K562 (cell line): ENCODE data around the gene LPCAT3. TPM values are rescaled to one million over a fixed set of nuclear protein-coding genes. Genes with fewer than 3 reads are reported as not detected.

Source experiments
- ATAC-seq: fragments of 200-7000 bp; cut with Tn5 transposase; 3 replicates; pipeline ENCODE4 v1.9.1; 2020; ENCODE audit warnings: moderate library complexity
- BruUV-seq: library from RNA; stranded (reverse); fragments of 400-500 nt; replicated peaks from 2 replicates; lab custom pipeline; 2021; lab: Mats Ljungman, UMichigan
- CTCF ChIA-PET: fragments of 300-600 bp; formaldehyde crosslinking; extraction: SDS; loops from one replicate; lab custom pipeline; 2021; ENCODE audit warnings: low intra/inter-chr PET ratio; lab: Yijun Ruan, JAX
- POLR2A ChIA-PET: fragments of 300-600, 350-650 bp; sonication (Branson Sonifier 250); formaldehyde crosslinking; extraction: SDS; loops from one replicate; lab custom pipeline; 2021; ENCODE audit warnings: antibody characterized with exemption, inconsistent platforms; lab: Yijun Ruan, JAX
- DNase-seq, 4 experiments: peaks; one replicate each; pipeline versions ENCODE4 v3.0.0 to v3.0.0-alpha.2; 2011 to 2018; ENCODE audit warnings: low spot score in 3 of 4, mixed read lengths in 3 of 4; ENCODE audit errors: extremely low read depth in 1 of 4
- FAIRE-seq: peaks from 2 replicates; lab custom pipeline; 2011; peaks lifted over from hg19 to GRCh38; lab: Jason Lieb, UNC
- H2AFZ ChIP-seq: 2 replicates; pipeline ENCODE4 v1.6.0; 2011; ENCODE audit warnings: low read depth, low read length, control low read depth, inconsistent platforms
- H3K27ac ChIP-seq: fragments of 200-600 bp; 3 replicates; pipeline ENCODE4 v1.8.0; 2011; ENCODE audit warnings: low read depth, mild to moderate bottlenecking, control low read depth, inconsistent platforms, low read length, moderate library complexity, mixed read lengths; ENCODE audit errors: extremely low read depth
- H3K27me3 ChIP-seq, 2 experiments: fragments of 300-600 bp in 1 of 2; 2 replicates in 1 of 2; 3 replicates in 1 of 2; pipeline versions ENCODE4 v1.6.0 to v1.8.0; 2011; ENCODE audit warnings: inconsistent platforms in 2 of 2, low read length in 2 of 2, mild to moderate bottlenecking in 1 of 2, mixed read lengths in 1 of 2, moderate library complexity in 1 of 2; ENCODE audit not compliant: control insufficient read depth in 2 of 2, insufficient read depth in 2 of 2
- H3K36me3 ChIP-seq: fragments of 300-600 bp; 3 replicates; pipeline ENCODE4 v1.8.0; 2011; ENCODE audit warnings: mild to moderate bottlenecking, low read length, inconsistent platforms; ENCODE audit not compliant: control insufficient read depth, insufficient read depth
- H3K4me1 ChIP-seq, 2 experiments: fragments of 200-600 bp in 1 of 2; replicated peaks in 1 of 2; 2 replicates in 1 of 2; 3 replicates in 1 of 2; pipeline versions ENCODE4 v1.5.1 to v1.8.0; 2011; ENCODE audit warnings: inconsistent platforms in 2 of 2, low read length in 2 of 2, mild to moderate bottlenecking in 1 of 2, mixed read lengths in 1 of 2, moderate library complexity in 1 of 2; ENCODE audit not compliant: control insufficient read depth in 2 of 2, insufficient read depth in 2 of 2
- H3K4me2 ChIP-seq: 2 replicates; pipeline ENCODE4 v1.6.1; 2011; ENCODE audit warnings: low read length, control low read depth, inconsistent platforms, mixed read lengths; ENCODE audit not compliant: insufficient read depth
- H3K4me3 ChIP-seq: fragments of 200-600 bp; sonication (generic), shearing (Covaris generic); 2 replicates; pipeline ENCODE4 v1.5.1; 2016; ENCODE audit warnings: control low read depth, inconsistent platforms
- H3K79me2 ChIP-seq: fragments of 200-600 bp; 3 replicates; pipeline ENCODE4 v1.8.0; 2011; ENCODE audit warnings: low read length, inconsistent platforms; ENCODE audit not compliant: control insufficient read depth, insufficient read depth
- H3K9ac ChIP-seq, 2 experiments: 2 replicates each; pipeline versions ENCODE4 v1.6.0 to v1.6.1; 2011; ENCODE audit warnings: low read depth in 2 of 2, low read length in 2 of 2, control low read depth in 1 of 2, inconsistent platforms in 1 of 2, mild to moderate bottlenecking in 1 of 2, mixed read lengths in 1 of 2; ENCODE audit not compliant: insufficient read depth in 1 of 2
- H3K9me1 ChIP-seq: one replicate; pipeline ENCODE4 v1.6.0; 2011; ENCODE audit warnings: inconsistent platforms, mild to moderate bottlenecking, low read length, moderate library complexity; ENCODE audit not compliant: control insufficient read depth, insufficient read depth
- H3K9me3 ChIP-seq: replicated peaks from 2 replicates; pipeline ENCODE4 v1.5.1; 2011; ENCODE audit warnings: low read depth, low read length, inconsistent platforms; ENCODE audit not compliant: control insufficient read depth, insufficient read depth
- H4K20me1 ChIP-seq: replicated peaks from 2 replicates; pipeline ENCODE4 v1.6.1; 2011; ENCODE audit warnings: low read length, inconsistent platforms, mixed read lengths; ENCODE audit not compliant: control insufficient read depth, insufficient read depth
- CREM ChIP-seq: IDR thresholded peaks from 2 replicates; pipeline ENCODE4 v1.6.1; 2014; ENCODE audit warnings: antibody characterized with exemption, low read depth
- HMG20B ChIP-seq: fragments of 250-450 bp; sonication (Bioruptor Pico); IDR thresholded peaks from 2 replicates; pipeline ENCODE4 v1.5.0; 2021; ENCODE audit warnings: mild to moderate bottlenecking
- MEF2A ChIP-seq: IDR thresholded peaks from 2 replicates; pipeline ENCODE4 v1.6.1; 2011; ENCODE audit warnings: low read depth, mild to moderate bottlenecking, low read length, moderate library complexity; ENCODE audit not compliant: control insufficient read depth
- PCBP2 ChIP-seq: fragments of 200-400 bp; formaldehyde crosslinking; IDR thresholded peaks from 2 replicates; pipeline ENCODE4 v1.6.1; 2018; ENCODE audit warnings: low read length, low read depth, mild to moderate bottlenecking, moderate library complexity; ENCODE audit not compliant: poor library complexity, severe bottlenecking
- POLR2H ChIP-seq: IDR thresholded peaks from 2 replicates; pipeline ENCODE4 v1.6.1; 2016; ENCODE audit warnings: missing genetic modification characterization, low read depth, mild to moderate bottlenecking, control low read depth, missing compliant biosample characterization, moderate library complexity
- RFX1 ChIP-seq: fragments of 450-650 bp; IDR thresholded peaks from 2 replicates; pipeline ENCODE4 v1.6.1; 2016; ENCODE audit warnings: mild to moderate bottlenecking, moderate library complexity
- SMARCA5 ChIP-seq: fragments of 450-650 bp; IDR thresholded peaks from 2 replicates; pipeline ENCODE4 v1.6.1; 2016
- ZNF263 ChIP-seq: sonication (generic); formaldehyde crosslinking; IDR thresholded peaks from 2 replicates; pipeline ENCODE4 v1.8.0; 2022; ENCODE audit warnings: mild to moderate bottlenecking, missing genetic modification reagents, borderline replicate concordance
- ZNF586 ChIP-seq: fragments of 450-650 bp; formaldehyde crosslinking; conservative IDR thresholded peaks from 2 replicates; pipeline ENCODE4 v1.4.0; 2020; ENCODE audit warnings: mild to moderate bottlenecking, moderate library complexity
- WGBS: fragments of 100-300 bp; shearing (Covaris generic); methylation state at CpG from one replicate; pipeline ENCODE4 v1.1.6; 2016; ENCODE audit warnings: low coverage, mixed read lengths; ENCODE audit not compliant: insufficient coverage; ENCODE audit errors: missing lambda C conversion rate; 5-methylcytosine and 5-hydroxymethylcytosine counted together
- in situ Hi-C: fragments of 300-500 bp; cut with MboI; formaldehyde crosslinking; loops from 4 replicates; pipeline ENCODE4 v1.15.0; 2018; ENCODE audit warnings: inconsistent platforms, mixed read lengths
- intact Hi-C: fragments of 100-400 bp; cut with micrococcal nuclease; formaldehyde crosslinking; loops from 2 replicates; pipeline ENCODE4 v1.14.2; 2022
- polyA plus RNA-seq, 8 experiments: library from polyadenylated mRNA; depleted of rRNA in 4 of 8; stranded (reverse) in 5 of 8; unstranded in 3 of 8; fragments of >200 nt; fragmentation: Nextera tagmentation in 2 of 8; fragmentation: Illumina TruSeq in 1 of 8; extraction: Ambion mirVana in 2 of 8; extraction: Trizol in 1 of 8; gene quantifications; 2 replicates each; pipeline versions ENCODE4 v1.2.1 to v1.2.3, GENCODE V29; 2011 to 2014; ENCODE audit warnings: inconsistent platforms in 1 of 8, missing spikeins in 1 of 8
- total RNA-seq, 7 experiments: library from RNA; depleted of rRNA in 6 of 7; stranded (reverse); fragments of >200 nt in 6 of 7; fragmentation: Illumina TruSeq in 2 of 7; extraction: Trizol in 2 of 7; gene quantifications; 2 replicates each; pipeline versions ENCODE4 v1.2.1 to v1.2.3, GENCODE V29; 2011 to 2021; ENCODE audit warnings: low replicate concordance in 1 of 7
- TF ChIP-seq, protein P1 (sequence below), 2 experiments: IDR thresholded peaks; 2 replicates each; pipeline ENCODE4 v1.6.1; 2012; ENCODE audit warnings: improper control_type of control experiment in 2 of 2, low read depth in 2 of 2, low read length in 2 of 2, borderline replicate concordance in 1 of 2
- TF ChIP-seq, protein P2 (sequence below): sonication (generic); formaldehyde crosslinking; IDR thresholded peaks from 2 replicates; pipeline ENCODE4 v1.8.0; 2022; ENCODE audit warnings: mild to moderate bottlenecking, missing genetic modification reagents
- TF ChIP-seq, protein P3 (sequence below): fragments of 250-450 bp; sonication (Bioruptor Pico); IDR thresholded peaks from 2 replicates; pipeline ENCODE4 v1.8.0; 2021; ENCODE audit warnings: borderline replicate concordance, mild to moderate bottlenecking, moderate library complexity; ENCODE audit not compliant: poor library complexity, severe bottlenecking
- TF ChIP-seq, protein P4 (sequence below): IDR thresholded peaks from 2 replicates; pipeline ENCODE4 v1.6.1; 2011; ENCODE audit warnings: borderline replicate concordance, low read depth, mild to moderate bottlenecking, moderate library complexity, low read length; ENCODE audit not compliant: insufficient read depth, poor library complexity, severe bottlenecking

The LPCAT3 gene
- total and polyA plus RNA-seq, 9 of the 15 experiments (the other 6 are each of a cell fraction or from before 2014, with no cell fraction given), result 4.9 to 52.5 (median 25.3) TPM

DNA sequence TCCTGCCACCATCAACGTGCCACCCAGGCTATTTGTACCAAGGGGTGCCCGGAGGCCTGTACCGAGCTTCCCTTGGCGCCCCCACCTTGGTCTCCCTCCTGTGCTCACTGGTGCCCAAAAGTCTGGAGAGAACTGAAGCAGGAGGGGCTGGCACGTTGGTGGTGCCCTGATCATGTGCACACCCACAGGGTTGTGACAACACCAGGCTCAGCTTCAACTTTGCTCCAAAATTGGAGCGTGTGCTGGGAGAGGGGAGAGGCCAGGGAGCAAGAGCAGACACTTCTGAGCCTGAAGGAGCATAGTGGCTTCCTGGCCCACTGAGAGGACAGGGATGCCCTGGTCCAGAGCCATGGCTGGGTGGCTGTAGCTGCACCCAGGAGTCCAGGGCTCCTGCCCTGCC lies 13.0 kb upstream of the LPCAT3 start:
- no TSS peak for BruUV-seq
- Histone ChIP-seq H3K9me3 (no peaks in the 10 kb centered on the region), H3K4me1 (peaks cover 0 to 25% of the 10 kb centered on the region in 2 experiments; a peak in 2 of 5 replicates), H4K20me1 (no peaks in the 10 kb centered on the region), H3K9ac (no peak overlapping the region), H3K79me2 (no peaks in the 10 kb centered on the region), H3K27me3 (no peaks in the 10 kb centered on the region), H3K4me3 (no peak overlapping the region), H3K27ac (no peak overlapping the region), H3K9me1 (no peaks in the 10 kb centered on the region), H2AFZ (no peak overlapping the region), H3K4me2 (no peak overlapping the region), H3K36me3 (no peaks in the 10 kb centered on the region)
- CTCF ChIA-PET, result no interaction called here
- ATAC-seq (no peak), DNase-seq (no peak), FAIRE-seq (no peak)
- no peak for TF ChIP-seq ZNF586 (CRISPR knock-in tag)
- TF ChIP-seq, protein P1, sequence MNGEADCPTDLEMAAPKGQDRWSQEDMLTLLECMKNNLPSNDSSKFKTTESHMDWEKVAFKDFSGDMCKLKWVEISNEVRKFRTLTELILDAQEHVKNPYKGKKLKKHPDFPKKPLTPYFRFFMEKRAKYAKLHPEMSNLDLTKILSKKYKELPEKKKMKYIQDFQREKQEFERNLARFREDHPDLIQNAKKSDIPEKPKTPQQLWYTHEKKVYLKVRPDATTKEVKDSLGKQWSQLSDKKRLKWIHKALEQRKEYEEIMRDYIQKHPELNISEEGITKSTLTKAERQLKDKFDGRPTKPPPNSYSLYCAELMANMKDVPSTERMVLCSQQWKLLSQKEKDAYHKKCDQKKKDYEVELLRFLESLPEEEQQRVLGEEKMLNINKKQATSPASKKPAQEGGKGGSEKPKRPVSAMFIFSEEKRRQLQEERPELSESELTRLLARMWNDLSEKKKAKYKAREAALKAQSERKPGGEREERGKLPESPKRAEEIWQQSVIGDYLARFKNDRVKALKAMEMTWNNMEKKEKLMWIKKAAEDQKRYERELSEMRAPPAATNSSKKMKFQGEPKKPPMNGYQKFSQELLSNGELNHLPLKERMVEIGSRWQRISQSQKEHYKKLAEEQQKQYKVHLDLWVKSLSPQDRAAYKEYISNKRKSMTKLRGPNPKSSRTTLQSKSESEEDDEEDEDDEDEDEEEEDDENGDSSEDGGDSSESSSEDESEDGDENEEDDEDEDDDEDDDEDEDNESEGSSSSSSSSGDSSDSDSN (IDR thresholded peaks at IDR 0.05; ENCODE audit: borderline replicate concordance in 1 of 2, low read depth in 2 of 2, low read length in 2 of 2), result no peak
- no peak for TF ChIP-seq POLR2H (tag)
- TF ChIP-seq, protein P2, sequence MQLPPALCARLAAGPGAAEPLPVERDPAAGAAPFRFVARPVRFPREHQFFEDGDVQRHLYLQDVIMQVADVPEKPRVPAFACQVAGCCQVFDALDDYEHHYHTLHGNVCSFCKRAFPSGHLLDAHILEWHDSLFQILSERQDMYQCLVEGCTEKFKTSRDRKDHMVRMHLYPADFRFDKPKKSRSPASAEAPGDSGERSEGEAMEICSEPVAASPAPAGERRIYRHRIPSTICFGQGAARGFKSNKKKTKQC, result no peak
- TF ChIP-seq HMG20B (CRISPR knock-in tag), result no peak
- TF ChIP-seq SMARCA5, result no peak
- TF ChIP-seq, protein P3, sequence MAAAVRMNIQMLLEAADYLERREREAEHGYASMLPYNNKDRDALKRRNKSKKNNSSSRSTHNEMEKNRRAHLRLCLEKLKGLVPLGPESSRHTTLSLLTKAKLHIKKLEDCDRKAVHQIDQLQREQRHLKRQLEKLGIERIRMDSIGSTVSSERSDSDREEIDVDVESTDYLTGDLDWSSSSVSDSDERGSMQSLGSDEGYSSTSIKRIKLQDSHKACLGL, result no peak
- TF ChIP-seq ZNF263 (CRISPR knock-in tag), result no peak
- TF ChIP-seq PCBP2, result no peak
- no peak for TF ChIP-seq CREM
- TF ChIP-seq, protein P4, sequence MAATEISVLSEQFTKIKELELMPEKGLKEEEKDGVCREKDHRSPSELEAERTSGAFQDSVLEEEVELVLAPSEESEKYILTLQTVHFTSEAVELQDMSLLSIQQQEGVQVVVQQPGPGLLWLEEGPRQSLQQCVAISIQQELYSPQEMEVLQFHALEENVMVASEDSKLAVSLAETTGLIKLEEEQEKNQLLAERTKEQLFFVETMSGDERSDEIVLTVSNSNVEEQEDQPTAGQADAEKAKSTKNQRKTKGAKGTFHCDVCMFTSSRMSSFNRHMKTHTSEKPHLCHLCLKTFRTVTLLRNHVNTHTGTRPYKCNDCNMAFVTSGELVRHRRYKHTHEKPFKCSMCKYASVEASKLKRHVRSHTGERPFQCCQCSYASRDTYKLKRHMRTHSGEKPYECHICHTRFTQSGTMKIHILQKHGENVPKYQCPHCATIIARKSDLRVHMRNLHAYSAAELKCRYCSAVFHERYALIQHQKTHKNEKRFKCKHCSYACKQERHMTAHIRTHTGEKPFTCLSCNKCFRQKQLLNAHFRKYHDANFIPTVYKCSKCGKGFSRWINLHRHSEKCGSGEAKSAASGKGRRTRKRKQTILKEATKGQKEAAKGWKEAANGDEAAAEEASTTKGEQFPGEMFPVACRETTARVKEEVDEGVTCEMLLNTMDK, result no peak
- no peak for TF ChIP-seq RFX1
- no peak for TF ChIP-seq MEF2A
- in situ Hi-C loops, result no loop called here
- 28% methylated on average over 5 of the region's 6 CpGs for WGBS
- intact Hi-C loops, result no loop called here
- POLR2A ChIA-PET, result no interaction called here
